HG02623 (cell line): ENCODE measurements around the gene MYO1F.

Experiments
- ATAC-seq: cut with Tn5 transposase; IDR thresholded peaks from one replicate; pipeline ENCODE4 v1.9.1; 2021; ENCODE audit warnings: moderate library complexity; ENCODE audit not compliant: unreplicated experiment

The MYO1F gene

DNA sequence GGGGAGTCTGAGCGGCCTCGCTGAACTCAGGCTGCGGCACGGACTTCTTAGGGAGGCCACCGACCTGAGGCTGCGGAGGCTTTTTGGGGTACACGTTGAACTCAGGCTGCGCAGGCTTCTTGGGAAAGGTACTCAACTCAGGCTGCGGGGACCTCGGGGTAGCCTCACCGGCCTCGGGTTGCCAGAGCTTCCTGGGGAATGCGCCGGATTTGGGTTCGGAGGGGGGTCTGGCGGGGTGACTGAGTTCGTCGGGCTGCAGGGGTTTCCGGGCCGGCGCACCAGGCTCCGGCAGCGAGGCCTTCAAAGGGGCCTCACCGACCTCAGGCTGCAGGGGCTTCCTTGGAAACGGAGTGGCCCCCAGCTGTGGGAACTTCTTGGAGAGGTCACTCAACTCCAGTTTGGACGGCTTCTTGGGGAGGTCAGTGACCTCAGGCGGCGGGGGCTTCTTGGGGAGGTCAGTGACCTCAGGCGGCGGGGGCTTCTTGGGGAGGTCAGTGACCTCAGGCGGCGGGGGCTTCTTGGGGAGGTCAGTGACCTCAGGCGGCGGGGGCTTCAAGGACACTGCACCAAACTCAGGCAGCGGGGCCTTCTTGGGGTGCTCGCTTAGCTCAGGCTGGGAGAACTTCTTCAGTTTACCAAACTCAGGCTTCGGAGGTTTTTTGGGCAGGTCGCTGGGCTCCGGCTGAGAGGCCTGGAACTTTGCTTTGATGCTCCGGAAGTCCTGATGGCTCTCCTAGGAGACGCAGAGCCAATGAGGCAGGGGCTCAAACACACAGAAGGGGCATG is 78.0 kb downstream of the MYO1F start:
- ATAC-seq: no peak

DNA sequence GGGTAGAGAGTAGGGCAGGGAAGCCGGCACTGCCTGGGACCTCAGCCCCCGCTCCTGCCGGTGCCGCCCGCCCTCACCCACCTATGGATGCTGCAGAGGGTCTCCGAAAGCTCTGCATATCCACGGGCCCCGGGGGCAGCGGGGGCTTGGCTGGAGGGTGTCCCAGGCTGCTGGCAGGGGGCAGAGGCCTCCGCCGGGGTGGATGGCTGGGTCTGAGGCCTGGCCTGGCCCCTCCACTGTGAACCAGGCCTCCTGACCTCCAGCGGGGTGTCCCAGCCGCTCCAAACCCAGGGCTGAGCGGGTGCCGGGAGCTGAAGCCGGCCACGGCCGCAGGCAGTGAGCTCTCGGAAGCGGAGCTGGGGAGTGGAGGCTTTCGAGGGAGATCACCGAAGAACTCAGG is 78.9 kb downstream of the MYO1F start:
- ATAC-seq: no peak

GRCh38 chr19:8494158-8494557 is 83.1 kb downstream of the MYO1F start:
- ATAC-seq: no peak

DNA sequence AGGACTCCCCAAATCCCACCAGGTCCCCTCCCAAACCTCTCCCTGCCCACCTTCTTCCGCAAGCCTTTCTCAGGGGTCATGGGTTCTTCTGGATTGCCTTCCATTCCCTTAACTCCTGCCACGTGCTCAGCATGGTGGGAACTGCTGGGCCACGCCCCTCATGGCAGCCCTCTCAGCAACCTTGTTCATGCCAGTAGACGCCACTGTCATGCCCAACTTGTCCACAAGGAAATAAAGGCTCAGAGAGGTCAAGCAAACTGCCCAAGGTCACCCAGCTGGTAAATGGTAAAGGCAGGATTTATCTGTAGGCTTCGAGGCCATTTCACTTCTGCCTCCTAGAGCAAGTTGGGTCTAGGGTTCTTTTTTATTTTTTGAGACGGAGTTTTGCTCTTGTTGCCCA is 85.7 kb downstream of the MYO1F start:
- no peak for ATAC-seq

GRCh38 chr19:8490873-8491272 is 86.4 kb downstream of the MYO1F start:
- no peak for ATAC-seq

DNA sequence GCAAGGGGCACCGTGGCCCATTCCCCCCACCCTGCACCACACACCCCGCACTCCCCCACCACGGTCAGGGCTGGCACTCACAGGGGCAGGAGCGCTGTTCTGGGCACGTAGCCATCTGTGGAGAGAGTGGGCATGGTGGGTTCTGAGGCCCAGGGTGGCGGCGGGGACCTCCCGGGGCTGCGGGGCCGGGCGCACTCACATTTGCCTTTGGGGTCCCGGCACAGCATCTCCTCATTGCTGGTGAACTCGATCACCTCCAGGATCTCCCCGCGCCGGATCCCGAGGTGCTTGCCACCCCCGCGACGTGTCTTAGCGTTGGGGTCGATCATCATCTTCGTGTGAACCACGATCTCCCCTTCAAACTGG is 86.9 kb downstream of the MYO1F start:
- no peak for ATAC-seq

GRCh38 chr19:8489561-8490394 is 87.5 kb downstream of the MYO1F start:
- no peak for ATAC-seq

DNA sequence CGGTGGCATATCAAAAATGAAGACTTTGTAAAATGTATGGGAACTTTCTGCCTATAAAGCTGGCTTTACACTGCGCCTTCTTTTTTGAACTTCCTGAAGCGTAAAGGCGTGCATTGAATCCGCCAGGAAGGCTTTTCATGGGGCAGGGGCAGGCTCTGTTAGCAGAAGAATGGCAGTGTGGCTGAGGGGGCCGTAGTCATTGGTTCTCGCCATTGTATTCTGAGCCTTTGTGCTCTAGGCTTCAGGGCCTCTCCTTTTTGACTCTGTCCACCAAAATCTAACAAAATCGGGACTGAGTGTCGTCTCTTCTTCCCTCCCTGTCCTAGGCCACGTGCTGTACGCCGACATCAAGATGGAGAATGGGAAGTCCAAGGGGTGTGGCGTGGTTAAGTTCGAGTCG is 88.9 kb downstream of the MYO1F start:
- no peak for ATAC-seq

DNA sequence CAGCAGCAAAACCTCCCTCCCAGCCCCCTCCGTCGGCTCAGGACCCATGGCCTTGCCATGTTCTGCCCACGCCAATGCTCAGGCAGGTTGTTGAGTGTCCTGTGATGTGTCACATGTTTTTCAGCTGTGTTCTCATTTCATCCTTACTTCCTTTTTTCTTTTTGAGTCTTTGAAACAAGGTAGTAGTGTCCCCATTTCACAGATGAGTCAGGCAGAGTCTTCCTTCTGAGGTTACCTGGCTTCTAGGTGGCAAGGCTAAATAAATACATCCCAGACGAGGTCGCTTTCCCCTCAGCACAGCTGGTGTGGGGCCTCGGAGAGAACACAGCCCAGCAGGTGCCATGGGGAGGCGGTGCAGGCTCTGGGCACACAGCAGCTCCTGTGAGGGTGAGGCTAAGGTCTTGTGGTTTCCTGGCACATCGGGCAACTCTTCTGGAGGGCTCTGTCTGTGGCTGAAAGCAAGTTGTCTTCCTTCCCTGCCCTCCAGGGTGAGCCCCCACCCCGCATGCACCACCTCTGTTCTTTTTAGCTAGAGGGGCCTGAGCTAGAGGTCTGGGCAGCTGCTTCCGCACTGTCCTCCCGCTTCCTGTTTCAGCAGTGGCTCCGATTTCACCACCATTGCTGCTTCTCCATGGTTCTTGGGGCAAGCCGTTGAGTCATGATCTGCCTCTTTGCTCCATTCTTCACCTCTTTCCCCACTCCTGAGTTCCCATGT is 89.9 kb downstream of the MYO1F start:
- no peak for ATAC-seq

- no peak for ATAC-seq
Observed at GRCh38 chr19:8486661-8487136, 90.5 kb downstream of the MYO1F start.

DNA sequence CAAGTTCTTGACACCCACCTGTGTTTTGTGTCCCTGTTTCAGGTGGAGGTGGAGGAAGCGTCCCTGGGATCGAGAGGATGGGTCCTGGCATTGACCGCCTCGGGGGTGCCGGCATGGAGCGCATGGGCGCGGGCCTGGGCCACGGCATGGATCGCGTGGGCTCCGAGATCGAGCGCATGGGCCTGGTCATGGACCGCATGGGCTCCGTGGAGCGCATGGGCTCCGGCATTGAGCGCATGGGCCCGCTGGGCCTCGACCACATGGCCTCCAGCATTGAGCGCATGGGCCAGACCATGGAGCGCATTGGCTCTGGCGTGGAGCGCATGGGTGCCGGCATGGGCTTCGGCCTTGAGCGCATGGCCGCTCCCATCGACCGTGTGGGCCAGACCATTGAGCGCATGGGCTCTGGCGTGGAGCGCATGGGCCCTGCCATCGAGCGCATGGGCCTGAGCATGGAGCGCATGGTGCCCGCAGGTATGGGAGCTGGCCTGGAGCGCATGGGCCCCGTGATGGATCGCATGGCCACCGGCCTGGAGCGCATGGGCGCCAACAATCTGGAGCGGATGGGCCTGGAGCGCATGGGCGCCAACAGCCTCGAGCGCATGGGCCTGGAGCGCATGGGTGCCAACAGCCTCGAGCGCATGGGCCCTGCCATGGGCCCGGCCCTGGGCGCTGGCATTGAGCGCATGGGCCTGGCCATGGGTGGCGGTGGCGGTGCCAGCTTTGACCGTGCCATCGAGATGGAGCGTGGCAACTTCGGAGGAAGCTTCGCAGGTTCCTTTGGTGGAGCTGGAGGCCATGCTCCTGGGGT is 91.5 kb downstream of the MYO1F start:
- no peak for ATAC-seq

DNA sequence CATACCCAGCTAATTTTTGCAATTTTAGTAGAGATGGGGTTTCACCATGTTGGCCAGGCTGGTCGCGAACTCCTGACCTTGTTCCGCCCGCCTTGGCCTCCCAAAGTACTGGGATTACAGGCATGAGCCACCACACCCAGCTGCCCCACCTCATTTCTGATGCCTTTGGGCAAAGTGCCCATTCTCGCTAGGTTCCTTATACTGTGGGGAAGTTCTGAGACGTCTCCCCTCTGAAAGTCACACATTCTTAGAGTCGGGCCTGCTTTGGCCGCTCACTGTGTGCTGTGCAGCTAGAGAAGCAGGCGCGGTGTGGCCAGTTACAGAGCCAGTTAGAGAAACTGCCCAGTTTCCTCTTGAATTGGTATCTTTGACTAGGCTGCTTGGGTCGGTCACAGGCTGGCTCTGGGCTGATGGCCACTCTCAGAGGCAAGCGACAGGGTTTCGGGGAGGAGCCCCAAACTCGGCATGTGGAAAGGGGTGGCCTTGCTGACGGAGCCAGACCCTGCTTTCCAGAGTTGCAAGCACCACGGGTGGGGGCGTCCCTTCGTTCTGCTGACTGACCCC is 92.8 kb downstream of the MYO1F start:
- ATAC-seq: no peak

DNA sequence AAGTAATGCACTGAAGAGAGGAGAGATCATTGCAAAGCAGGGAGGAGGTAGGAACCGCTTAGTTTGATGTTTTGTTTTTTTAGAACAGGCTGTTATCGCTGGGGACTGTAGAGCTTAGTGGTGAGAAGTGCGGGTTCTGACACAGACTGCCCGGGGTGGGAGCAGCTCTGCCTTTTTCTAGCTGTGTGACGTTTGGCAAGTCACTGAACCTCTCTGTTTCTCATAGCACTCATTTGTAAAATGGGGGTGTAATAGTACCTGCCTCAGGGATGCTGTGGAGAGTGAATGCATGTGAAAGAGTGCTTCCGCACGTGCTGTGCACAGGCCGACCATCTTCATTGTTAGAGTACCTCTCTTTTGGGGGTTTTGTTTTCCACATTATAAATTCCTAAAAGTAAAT is 94.1 kb downstream of the MYO1F start:
- no peak for ATAC-seq

DNA sequence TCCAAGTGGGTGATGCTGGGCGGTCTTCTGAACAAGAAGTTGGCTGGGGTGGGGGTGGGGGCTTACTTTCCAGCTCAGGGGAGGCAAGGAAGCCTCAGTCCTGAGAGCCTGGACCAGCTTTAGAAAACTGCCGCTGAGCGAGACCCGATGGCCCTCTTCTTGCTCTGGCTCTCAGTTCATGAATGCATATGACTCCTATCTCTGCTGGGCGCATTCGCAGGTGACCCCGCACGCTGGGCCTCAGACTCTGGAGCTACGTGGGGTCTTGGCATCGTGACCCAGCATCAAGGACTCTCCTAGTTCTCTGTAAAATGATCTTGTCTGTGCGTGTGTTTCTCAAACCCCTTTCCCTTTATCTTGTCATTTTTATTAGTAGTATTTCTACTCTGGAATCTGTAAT is 94.5 kb downstream of the MYO1F start:
- ATAC-seq: no peak

DNA sequence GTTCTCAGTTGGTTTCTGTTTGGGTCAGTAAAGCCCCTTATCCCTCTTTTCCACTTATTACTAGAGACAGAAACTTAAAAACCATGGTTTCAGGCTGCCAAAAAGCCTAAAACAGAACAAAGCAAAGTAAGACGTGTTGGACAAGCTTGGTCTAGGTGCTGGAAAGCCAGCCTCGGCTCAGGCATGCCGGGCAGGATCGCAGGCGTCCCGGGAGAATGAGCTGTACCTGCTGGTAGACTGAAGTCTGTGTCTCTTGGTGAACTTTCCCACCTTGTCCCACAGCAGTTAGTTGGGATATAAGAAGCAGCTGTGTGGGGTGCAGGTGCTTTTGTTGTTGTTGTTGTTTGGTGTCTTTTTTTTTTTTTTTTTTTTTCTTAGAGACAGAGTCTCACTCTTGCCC is 95.6 kb downstream of the MYO1F start:
- no peak for ATAC-seq

- no peak for ATAC-seq
Observed at GRCh38 chr19:8481201-8481600, 96.0 kb downstream of the MYO1F start.

DNA sequence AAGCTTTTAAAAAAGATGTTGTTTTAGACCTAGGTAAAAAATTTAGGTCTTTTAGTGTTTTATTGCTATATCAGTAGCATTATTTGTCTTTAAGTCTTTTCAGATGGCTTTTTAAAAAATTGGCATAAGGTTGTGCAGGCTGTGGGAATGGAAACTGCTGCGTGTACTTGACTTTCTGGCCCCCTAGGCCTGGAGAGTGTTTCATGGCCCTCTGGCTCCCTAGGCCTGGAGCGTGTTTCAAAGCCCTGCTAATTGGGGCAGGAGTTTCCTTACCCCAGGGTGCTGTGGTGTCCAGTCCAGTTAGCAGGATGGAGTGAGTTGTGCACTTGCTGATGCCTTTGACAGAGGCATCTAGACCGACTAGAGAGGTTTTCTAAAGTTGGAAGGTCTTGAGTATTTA is 98.6 kb downstream of the MYO1F start:
- no peak for ATAC-seq

DNA sequence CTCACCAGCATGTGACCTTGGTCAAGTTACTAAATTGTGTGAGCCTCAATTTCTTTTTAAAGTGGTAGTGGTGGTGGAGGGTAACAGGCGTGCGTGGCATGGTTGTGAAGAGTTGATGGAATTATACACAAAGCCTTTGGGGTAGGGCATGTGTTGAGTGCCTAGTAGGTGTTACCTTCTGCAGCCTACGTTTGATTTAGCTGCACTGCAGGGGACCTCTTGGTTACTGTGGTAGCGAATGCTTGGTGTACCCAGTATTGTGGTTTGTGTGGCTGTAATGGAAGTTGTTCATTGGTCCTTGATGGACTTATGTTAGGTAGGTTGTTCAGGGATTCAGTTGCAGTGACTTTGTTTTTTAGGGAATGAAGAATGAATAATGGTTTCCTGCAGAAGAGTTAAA is 99.4 kb downstream of the MYO1F start:
- no peak for ATAC-seq

DNA sequence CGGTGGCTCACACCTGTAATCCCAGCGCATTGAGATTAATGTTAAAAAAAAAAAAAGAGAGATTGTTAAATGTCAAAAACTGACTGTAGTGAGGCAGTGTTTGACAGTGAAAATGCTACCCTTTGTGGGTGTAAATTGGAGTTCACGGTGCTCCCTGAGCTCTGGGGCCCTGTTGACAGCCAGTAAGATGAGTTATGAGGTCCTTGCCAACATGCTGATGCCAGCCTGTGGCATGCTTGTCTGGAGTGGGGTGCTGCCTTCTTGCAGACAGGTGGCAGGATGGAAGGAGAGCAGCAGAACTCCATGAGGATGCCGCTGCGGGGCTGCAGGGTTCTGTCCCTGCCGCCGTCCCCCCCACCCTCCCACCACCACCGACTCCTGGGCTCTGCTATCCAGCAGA is 100.7 kb downstream of the MYO1F start:
- no peak for ATAC-seq

GRCh38 chr19:8475005-8475404 is 102.2 kb downstream of the MYO1F start:
- no peak for ATAC-seq
